ENCODE data around the gene FAM237A. TPM values are rescaled to one million over a fixed set of nuclear protein-coding genes. Genes with fewer than 3 reads are reported as not detected.

The FAM237A gene
- total and polyA plus RNA-seq, 2 experiments from 2014 or later = not detected

- no peak for TF ChIP-seq ZNF462 (CRISPR knock-in tag; IDR thresholded peaks at IDR 0.05)
- TF ChIP-seq EZH2 (IDR thresholded peaks at IDR 0.05; ENCODE audit: low read depth, unreplicated experiment) = no peak
- TF ChIP-seq ZNF114 (CRISPR knock-in tag; IDR thresholded peaks at IDR 0.05) = no peak
- no peak for TF ChIP-seq CTCF (conservative IDR thresholded peaks at IDR 0.05; ENCODE audit: low read depth in 2 of 2)
- TF ChIP-seq STAT1 (IDR thresholded peaks at IDR 0.05; ENCODE audit: unreplicated experiment) = no peak
- no peak for TF ChIP-seq JUNB (IDR thresholded peaks at IDR 0.05; ENCODE audit: unreplicated experiment)
- no peak for TF ChIP-seq CREB1 (CRISPR knock-in tag; IDR thresholded peaks at IDR 0.05; ENCODE audit: low read depth)
- TF ChIP-seq EZH2phosphoT487 (IDR thresholded peaks at IDR 0.05; ENCODE audit: unreplicated experiment) = no peak
- TF ChIP-seq NANOG (IDR thresholded peaks at IDR 0.05; ENCODE audit: borderline replicate concordance) = no peak
- no peak for TF ChIP-seq ZNF331 (CRISPR knock-in tag; IDR thresholded peaks at IDR 0.05; ENCODE audit: low read depth)
- TF ChIP-seq POLR2AphosphoS5 (IDR thresholded peaks at IDR 0.05; ENCODE audit: low read depth) = no peak
Measured at GRCh38 chr2:206657087-206657486, 14.8 kb downstream of the FAM237A start (continued).

All from GM23338 (cell line).